ENCODE data around the gene STUM. TPM values are rescaled to one million over a fixed set of nuclear protein-coding genes. Genes with fewer than 3 reads are reported as not detected.

The STUM gene
- polyA plus RNA-seq, 1 experiment: not detected

DNA sequence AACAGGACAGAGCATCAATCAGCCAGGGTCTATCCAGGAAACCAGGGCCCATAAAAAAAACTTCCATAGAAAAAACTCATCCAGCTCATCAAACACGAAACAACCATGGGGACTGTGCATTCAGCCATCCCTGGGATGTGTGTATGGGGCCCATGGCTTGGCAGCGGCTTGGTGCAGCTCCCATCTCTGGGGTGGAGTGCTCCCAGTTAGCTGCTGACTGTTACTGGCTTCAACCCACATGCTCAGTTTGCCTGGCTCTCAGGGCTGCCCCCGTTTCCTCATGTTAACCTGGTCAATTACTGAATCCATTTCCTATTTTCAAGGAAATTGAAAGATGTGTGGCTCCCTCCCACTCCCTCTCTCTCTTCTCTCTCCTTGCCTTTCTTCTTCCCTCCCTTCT, 37.3 kb upstream of the STUM start:
- ChIA-PET POLR2A (no interaction called here), CTCF (no interaction called here)
- Histone ChIP-seq H3K36me3 (ENCODE audit: control insufficient read depth, insufficient read depth, low read length) (no peaks in the 10 kb centered on the region), H3K27me3 (ENCODE audit: control insufficient read depth, insufficient read depth, low read length) (peaks cover 2% of the 10 kb centered on the region; the same call in 1 of the 2 replicates), H3K4me3 (ENCODE audit: low read depth, low read length) (no peak overlapping the region)
- DNase-seq (ENCODE audit: low read depth): no peak
- TF ChIP-seq, protein P1, sequence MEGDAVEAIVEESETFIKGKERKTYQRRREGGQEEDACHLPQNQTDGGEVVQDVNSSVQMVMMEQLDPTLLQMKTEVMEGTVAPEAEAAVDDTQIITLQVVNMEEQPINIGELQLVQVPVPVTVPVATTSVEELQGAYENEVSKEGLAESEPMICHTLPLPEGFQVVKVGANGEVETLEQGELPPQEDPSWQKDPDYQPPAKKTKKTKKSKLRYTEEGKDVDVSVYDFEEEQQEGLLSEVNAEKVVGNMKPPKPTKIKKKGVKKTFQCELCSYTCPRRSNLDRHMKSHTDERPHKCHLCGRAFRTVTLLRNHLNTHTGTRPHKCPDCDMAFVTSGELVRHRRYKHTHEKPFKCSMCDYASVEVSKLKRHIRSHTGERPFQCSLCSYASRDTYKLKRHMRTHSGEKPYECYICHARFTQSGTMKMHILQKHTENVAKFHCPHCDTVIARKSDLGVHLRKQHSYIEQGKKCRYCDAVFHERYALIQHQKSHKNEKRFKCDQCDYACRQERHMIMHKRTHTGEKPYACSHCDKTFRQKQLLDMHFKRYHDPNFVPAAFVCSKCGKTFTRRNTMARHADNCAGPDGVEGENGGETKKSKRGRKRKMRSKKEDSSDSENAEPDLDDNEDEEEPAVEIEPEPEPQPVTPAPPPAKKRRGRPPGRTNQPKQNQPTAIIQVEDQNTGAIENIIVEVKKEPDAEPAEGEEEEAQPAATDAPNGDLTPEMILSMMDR (IDR thresholded peaks at IDR 0.05; ENCODE audit: insufficient read depth, low read depth, low read length): no peak

DNA sequence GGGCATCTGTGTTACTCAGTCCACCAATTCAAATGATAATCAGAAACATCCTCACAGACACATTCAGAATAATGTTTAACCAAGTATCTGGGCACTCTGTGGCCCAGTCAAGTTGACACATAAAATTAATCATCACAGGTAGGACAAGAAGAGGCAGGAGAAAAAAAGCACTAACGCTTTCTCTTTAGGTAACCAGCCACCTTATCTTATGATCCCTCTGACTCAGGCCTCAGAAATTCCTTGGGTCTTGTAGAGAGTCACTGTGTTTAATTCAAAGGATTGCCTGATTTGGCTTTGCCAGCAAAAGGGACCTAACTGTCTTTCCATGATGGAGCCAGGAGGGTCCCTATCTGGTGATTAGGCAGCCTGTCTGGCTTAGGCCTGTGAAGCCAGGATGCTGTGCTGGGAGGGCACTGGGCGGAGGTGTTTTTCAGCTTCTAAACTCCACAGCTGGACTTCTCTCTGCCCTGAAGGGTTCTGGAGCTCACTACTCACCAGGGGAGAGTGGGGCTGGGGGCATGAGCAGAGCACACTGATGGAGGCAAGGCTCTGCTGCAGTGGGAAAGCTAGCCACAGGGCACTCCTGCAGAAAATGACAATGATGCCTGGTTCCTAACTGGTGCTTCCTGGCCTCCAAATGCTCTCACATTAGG, 36.4 kb upstream of the STUM start:
- ChIA-PET CTCF (interaction anchor here (1.2 to 1.3 kb wide), 2 partner anchors 25 to 35 kb away, joined by 3 to 5 read pairs; no protein-coding TSS in a partner anchor), POLR2A (no interaction called here)
- TF ChIP-seq, protein P1 (IDR thresholded peaks at IDR 0.05; ENCODE audit: insufficient read depth, low read depth, low read length): no peak
- Histone ChIP-seq H3K4me3 (ENCODE audit: low read depth, low read length) (no peak overlapping the region), H3K36me3 (ENCODE audit: control insufficient read depth, insufficient read depth, low read length) (no peaks in the 10 kb centered on the region), H3K27me3 (ENCODE audit: control insufficient read depth, insufficient read depth, low read length) (peaks cover 2% of the 10 kb centered on the region; the same call in 1 of the 2 replicates)
- DNase-seq (ENCODE audit: low read depth): no peak

DNA sequence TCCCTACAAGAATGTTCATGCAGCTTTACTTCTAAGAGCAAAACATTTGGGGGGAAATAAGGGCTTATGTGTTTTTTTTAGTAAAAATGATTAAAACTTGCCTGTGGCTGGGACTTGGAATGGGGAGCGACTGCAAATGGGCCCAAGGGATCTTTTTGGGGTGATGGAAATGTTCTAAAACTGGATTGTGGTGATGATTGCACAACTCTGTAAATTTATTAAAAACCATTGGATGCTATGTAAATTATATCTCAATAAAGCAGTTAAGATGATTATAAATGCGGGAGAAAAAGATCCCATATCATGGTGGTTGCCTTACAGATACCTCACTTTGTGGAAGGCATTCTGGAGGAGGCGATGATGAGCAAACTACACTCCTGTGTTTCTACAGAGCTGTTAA, 30.2 kb upstream of the STUM start:
- Histone ChIP-seq H3K36me3 (ENCODE audit: control insufficient read depth, insufficient read depth, low read length) (no peaks in the 10 kb centered on the region), H3K4me3 (ENCODE audit: low read depth, low read length) (no peak overlapping the region), H3K27me3 (ENCODE audit: control insufficient read depth, insufficient read depth, low read length) (no peaks in the 10 kb centered on the region; the same call in 1 of the 2 replicates)
- CTCF ChIA-PET: interaction anchor here (0.6 kb wide), 1 partner anchor 14 kb away, joined by 3 read pairs; no protein-coding TSS in a partner anchor
- POLR2A ChIA-PET: no interaction called here
- TF ChIP-seq, protein P1 (IDR thresholded peaks at IDR 0.05; ENCODE audit: insufficient read depth, low read depth, low read length): no peak
- no peak for DNase-seq (ENCODE audit: low read depth)

GRCh38 chr1:226519135-226519534, 29.4 kb upstream of the STUM start:
- POLR2A ChIA-PET: no interaction called here
- CTCF ChIA-PET: no interaction called here
- Histone ChIP-seq H3K36me3 (ENCODE audit: control insufficient read depth, insufficient read depth, low read length) (no peaks in the 10 kb centered on the region), H3K4me3 (ENCODE audit: low read depth, low read length) (no peak overlapping the region), H3K27me3 (ENCODE audit: control insufficient read depth, insufficient read depth, low read length) (no peaks in the 10 kb centered on the region)
- TF ChIP-seq, protein P1 (IDR thresholded peaks at IDR 0.05; ENCODE audit: insufficient read depth, low read depth, low read length): no peak
- DNase-seq (ENCODE audit: low read depth): no peak

GRCh38 chr1:226519716-226520598, 28.6 kb upstream of the STUM start:
- Histone ChIP-seq H3K36me3 (ENCODE audit: control insufficient read depth, insufficient read depth, low read length) (no peaks in the 10 kb centered on the region), H3K4me3 (ENCODE audit: low read depth, low read length) (no peak overlapping the region), H3K27me3 (ENCODE audit: control insufficient read depth, insufficient read depth, low read length) (no peaks in the 10 kb centered on the region)
- DNase-seq (ENCODE audit: low read depth): no peak
- TF ChIP-seq, protein P1 (IDR thresholded peaks at IDR 0.05; ENCODE audit: insufficient read depth, low read depth, low read length): no peak
- ChIA-PET POLR2A (no interaction called here), CTCF (no interaction called here)

Measured in BJ (cell line).